ENCODE results near the gene ZNF444. TPM values are rescaled to one million over a fixed set of nuclear protein-coding genes. Genes with fewer than 3 reads are reported as not detected.
A peak's percentile ranks its signal among the peaks of the same experiment; 100 is the strongest.

The ZNF444 gene
- total RNA-seq, 4 donors from 2014 or later: 35.1 to 53.0 (median 45.5) TPM

GRCh38 chr19:56153507-56153906 lies 12.4 kb downstream of the ZNF444 start:
- intact Hi-C loops (cut with DNase I): no loop called here
- WGBS, 2 donors: 53 to 71% methylated on average over 6 of the region's 6 CpGs
- peaks cover 5 to 11% of the 10 kb centered on the region in 2 donors for H3K36me3 ChIP-seq

GRCh38 chr19:56155124-56155687 lies 14.1 kb downstream of the ZNF444 start:
- Histone ChIP-seq H3K36me3 (peaks cover 10 to 24% of the 10 kb centered on the region in 2 donors), H3K27ac (no peak overlapping the region), H3K4me3 (replicated peaks in 1 of 3) (no peak overlapping the region), H3K9me3 (no peaks in the 10 kb centered on the region), H3K4me1 (no peaks in the 10 kb centered on the region), H3K27me3 (no peaks in the 10 kb centered on the region)
- 64% methylated on average over 14 of the region's 17 CpGs for WGBS, 2 donors
- no peak for DNase-seq
- intact Hi-C loops (cut with DNase I): no loop called here
- TF ChIP-seq CTCF (IDR thresholded peaks at IDR 0.05) (peak in 1 of 6 experiments; percentile 13), POLR2A (IDR thresholded peaks at IDR 0.05) (no peak)

More at GRCh38 chr19:56153507-56153906, 12.4 kb downstream of the ZNF444 start:
- TF ChIP-seq POLR2A (IDR thresholded peaks at IDR 0.05) (no peak), CTCF (IDR thresholded peaks at IDR 0.05) (no peak)
- no peaks in the 10 kb centered on the region for H3K9me3 ChIP-seq
- DNase-seq: no peak
- no peak overlapping the region for H3K27ac ChIP-seq
- H3K4me3 ChIP-seq (replicated peaks in 1 of 3): no peak overlapping the region
- no peaks in the 10 kb centered on the region for H3K4me1 ChIP-seq
- no peaks in the 10 kb centered on the region for H3K27me3 ChIP-seq

GRCh38 chr19:56156768-56157167 lies 15.7 kb downstream of the ZNF444 start:
- no peak for DNase-seq
- no peak overlapping the region for H3K4me3 ChIP-seq (replicated peaks in 1 of 3)
- H3K4me1 ChIP-seq: no peaks in the 10 kb centered on the region
- no peak for TF ChIP-seq CTCF (IDR thresholded peaks at IDR 0.05)
- TF ChIP-seq POLR2A (IDR thresholded peaks at IDR 0.05): no peak
- peaks cover 20 to 29% of the 10 kb centered on the region in 2 donors for H3K36me3 ChIP-seq
- no peaks in the 10 kb centered on the region for H3K9me3 ChIP-seq
- H3K27ac ChIP-seq: no peak overlapping the region
- H3K27me3 ChIP-seq: no peaks in the 10 kb centered on the region
- intact Hi-C loops (cut with DNase I): no loop called here
- 84 to 87% methylated on average over 5 to 6 of the region's 11 CpGs for WGBS, 2 donors

GRCh38 chr19:56158170-56158757 lies 17.2 kb downstream of the ZNF444 start:
- H3K36me3 ChIP-seq: peaks cover 20 to 29% of the 10 kb centered on the region in 2 donors
- WGBS, 2 donors: 97% methylated on average over 12 to 16 of the region's 16 CpGs
- no peaks in the 10 kb centered on the region for H3K4me1 ChIP-seq
- no peak for DNase-seq
- TF ChIP-seq CTCF (IDR thresholded peaks at IDR 0.05): no peak
- no peak for TF ChIP-seq POLR2A (IDR thresholded peaks at IDR 0.05)
- no peaks in the 10 kb centered on the region for H3K9me3 ChIP-seq
- intact Hi-C loops (cut with DNase I): no loop called here
- no peak overlapping the region for H3K4me3 ChIP-seq (replicated peaks in 1 of 3)
- H3K27me3 ChIP-seq: no peaks in the 10 kb centered on the region
- H3K27ac ChIP-seq: no peak overlapping the region

GRCh38 chr19:56159009-56159559 lies 18.0 kb downstream of the ZNF444 start:
- no peak for DNase-seq
- intact Hi-C loops (cut with DNase I): no loop called here
- Histone ChIP-seq H3K27ac (no peak overlapping the region), H3K36me3 (peaks cover 20 to 29% of the 10 kb centered on the region in 2 donors), H3K4me1 (no peaks in the 10 kb centered on the region), H3K4me3 (replicated peaks in 1 of 3) (no peak overlapping the region), H3K9me3 (no peaks in the 10 kb centered on the region), H3K27me3 (no peaks in the 10 kb centered on the region)
- 94 to 95% methylated on average over 9 of the region's 9 CpGs for WGBS, 2 donors
- TF ChIP-seq POLR2A (IDR thresholded peaks at IDR 0.05): no peak
- no peak for TF ChIP-seq CTCF (IDR thresholded peaks at IDR 0.05)
